Astrocyte of the cerebellum (primary cell): ENCODE results near the gene ZNF19.

Experiments
- DNase-seq: peaks from one replicate; pipeline ENCODE4 v3.0.0-alpha.2; 2011; ENCODE audit warnings: low read depth
- H3K4me3 ChIP-seq: 2 replicates; pipeline ENCODE4 v1.5.1; 2011; ENCODE audit warnings: mild to moderate bottlenecking, low read depth, low read length, moderate library complexity
- in situ Hi-C: cut with HindIII; loops from 2 replicates; pipeline ENCODE4 v1.10.0; 2017; ENCODE audit warnings: low sequenced_read_pairs
- TF ChIP-seq, protein P1 (sequence below): IDR thresholded peaks from 2 replicates; pipeline ENCODE4 v1.5.1; 2012; ENCODE audit warnings: low read length, low read depth, moderate library complexity, mild to moderate bottlenecking; ENCODE audit errors: missing control alignments

The ZNF19 gene

DNA sequence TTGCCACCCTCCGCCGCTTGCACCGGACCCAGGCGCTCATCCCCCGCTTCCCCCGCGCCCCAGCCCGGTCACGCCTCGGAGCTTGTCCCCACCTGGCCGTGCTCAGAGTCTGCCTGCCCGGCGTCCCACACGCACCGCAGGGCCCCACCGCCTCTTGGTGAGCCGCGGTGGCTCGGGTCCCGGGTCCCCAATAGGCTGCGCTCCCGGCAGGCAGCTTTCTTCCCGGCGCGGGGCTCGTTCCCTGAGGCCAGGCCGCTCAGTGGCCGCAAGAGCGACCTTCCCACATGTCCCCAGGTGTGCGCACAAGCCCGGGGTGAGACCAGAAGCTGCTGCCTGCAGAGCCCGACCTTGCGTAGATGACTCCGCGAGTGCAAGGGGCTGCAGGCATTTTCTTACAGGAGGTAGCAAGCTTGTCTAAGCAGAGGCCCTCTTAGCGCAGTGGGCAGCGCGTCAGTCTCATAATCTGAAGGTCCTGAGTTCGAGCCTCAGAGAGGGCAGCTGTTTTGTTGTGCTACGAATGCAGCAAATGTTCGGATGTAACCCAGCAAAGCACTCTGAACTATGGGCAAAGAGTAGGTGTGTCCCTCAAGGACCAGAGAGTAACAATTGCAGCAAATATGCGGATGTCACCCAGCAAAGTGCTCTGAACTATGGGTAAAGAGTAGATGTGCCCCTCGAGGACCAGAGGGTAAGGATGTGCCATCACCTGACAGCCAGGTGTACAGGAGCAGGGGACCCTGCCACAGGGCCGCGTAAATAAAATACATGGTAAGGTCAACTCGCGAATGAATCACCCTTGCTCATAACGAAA lies 62.9 kb downstream of the ZNF19 start:
- peak overlapping the region; percentile 34 for H3K4me3 ChIP-seq
- TF ChIP-seq, protein P1, sequence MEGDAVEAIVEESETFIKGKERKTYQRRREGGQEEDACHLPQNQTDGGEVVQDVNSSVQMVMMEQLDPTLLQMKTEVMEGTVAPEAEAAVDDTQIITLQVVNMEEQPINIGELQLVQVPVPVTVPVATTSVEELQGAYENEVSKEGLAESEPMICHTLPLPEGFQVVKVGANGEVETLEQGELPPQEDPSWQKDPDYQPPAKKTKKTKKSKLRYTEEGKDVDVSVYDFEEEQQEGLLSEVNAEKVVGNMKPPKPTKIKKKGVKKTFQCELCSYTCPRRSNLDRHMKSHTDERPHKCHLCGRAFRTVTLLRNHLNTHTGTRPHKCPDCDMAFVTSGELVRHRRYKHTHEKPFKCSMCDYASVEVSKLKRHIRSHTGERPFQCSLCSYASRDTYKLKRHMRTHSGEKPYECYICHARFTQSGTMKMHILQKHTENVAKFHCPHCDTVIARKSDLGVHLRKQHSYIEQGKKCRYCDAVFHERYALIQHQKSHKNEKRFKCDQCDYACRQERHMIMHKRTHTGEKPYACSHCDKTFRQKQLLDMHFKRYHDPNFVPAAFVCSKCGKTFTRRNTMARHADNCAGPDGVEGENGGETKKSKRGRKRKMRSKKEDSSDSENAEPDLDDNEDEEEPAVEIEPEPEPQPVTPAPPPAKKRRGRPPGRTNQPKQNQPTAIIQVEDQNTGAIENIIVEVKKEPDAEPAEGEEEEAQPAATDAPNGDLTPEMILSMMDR, result no peak
- in situ Hi-C loops, result no loop called here
- DNase-seq, result peak; percentile 12

DNA sequence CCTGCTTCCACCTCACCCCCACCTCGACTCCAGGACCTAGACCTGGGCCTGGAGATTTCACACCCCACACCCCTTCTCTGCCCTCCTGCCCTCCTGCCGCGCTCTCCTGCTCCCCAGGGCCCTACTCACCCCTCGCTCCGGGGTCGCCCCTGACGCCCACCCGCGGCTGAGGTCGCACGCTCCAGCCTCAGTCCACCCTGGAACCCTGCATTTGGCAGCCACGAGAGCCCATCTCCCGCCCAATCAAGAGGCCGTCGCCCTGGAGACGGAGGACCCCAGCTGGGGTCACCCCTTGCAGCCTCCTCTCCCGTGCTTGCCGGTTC lies 63.4 kb downstream of the ZNF19 start:
- H3K4me3 ChIP-seq, result peak overlapping the region; percentile 34
- TF ChIP-seq, protein P1, result no peak
- no peak for DNase-seq
- in situ Hi-C loops, result no loop called here

DNA sequence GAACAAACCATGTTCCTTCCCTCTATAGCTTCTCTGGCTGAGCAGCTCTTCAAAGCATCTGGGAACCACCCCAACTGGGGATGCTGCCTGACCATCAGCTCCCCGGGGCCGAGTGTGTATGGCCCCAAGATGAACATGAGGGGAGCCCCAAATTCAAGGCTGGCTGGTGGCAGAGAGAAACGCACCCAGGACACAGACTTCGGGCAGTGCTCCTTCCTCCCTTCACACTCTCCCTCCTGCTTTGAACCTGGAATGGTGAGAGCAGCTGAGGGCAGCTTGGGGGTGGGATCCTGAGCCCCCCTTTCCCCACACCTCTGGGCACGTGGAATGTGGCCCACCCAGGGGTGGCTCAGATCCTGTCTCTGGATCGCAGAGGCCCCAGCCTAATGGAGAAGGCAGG lies 64.5 kb downstream of the ZNF19 start:
- TF ChIP-seq, protein P1, result no peak
- H3K4me3 ChIP-seq, result no peak overlapping the region
- in situ Hi-C loops, result no loop called here
- DNase-seq, result no peak

DNA sequence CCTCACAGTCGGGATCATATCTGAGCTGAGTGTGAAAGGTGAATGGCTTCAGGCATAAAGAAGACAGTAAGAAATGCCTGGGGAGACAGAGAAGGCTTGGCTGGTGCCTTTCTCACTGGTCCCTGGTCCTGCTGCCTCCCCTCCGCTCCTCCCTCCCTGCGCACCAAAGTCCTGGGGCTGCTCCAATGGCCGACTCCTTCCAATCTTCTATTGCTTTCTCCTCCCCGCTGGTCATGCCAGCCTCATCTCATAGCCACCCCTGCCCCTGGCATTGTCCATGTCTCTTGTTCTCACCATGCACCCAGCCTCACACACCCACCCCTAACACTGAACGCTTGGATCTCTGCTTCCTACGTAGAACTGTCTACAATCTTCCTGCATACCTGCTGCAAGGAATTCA lies 65.3 kb downstream of the ZNF19 start:
- TF ChIP-seq, protein P1, result no peak
- in situ Hi-C loops, result no loop called here
- H3K4me3 ChIP-seq, result no peak overlapping the region
- no peak for DNase-seq
